Measurements from ENCODE around the gene MACROD2.

DNA sequence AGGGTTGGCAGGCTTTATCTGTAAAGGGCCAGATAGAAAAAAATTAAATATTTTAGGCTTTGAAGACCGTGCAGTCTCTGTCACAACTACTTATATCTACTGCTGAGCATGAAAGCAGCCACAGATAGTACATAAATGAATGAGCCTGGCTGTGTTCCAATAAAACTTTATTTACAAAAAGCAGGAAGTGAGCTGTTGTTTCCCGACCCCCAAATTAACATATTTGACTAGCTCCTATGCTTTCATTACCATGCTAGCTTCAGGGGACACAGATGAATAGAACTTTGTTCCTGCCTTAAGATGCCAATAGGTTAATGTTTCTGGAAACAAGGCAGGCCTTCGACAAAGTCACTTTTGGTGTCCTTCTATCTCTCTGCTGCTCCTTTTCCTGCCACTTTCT is 1400.1 kb downstream of the MACROD2 start:
- no peak for TF ChIP-seq CSDC2 (CRISPR knock-in tag; IDR thresholded peaks at IDR 0.05)
- TF ChIP-seq ZFP30 (CRISPR knock-in tag; IDR thresholded peaks at IDR 0.05), result no peak
- TF ChIP-seq ESRRG (CRISPR knock-in tag; IDR thresholded peaks at IDR 0.05), result no peak
- TF ChIP-seq OSR1 (CRISPR knock-in tag; IDR thresholded peaks at IDR 0.05), result no peak
- no peak for TF ChIP-seq TCF4 (CRISPR knock-in tag; IDR thresholded peaks at IDR 0.05; ENCODE audit: borderline replicate concordance)
- no peak for TF ChIP-seq RARB (CRISPR knock-in tag; IDR thresholded peaks at IDR 0.05)
